ENCODE data around the gene VAX1. TPM values are rescaled to one million over a fixed set of nuclear protein-coding genes. Genes with fewer than 3 reads are reported as not detected.
"Not testable (repeated sequence)": the region's sequence is repeated elsewhere in the genome, so short reads cannot be mapped to it uniquely, and the experiment has no call there.

VAX1 gene, protein sequence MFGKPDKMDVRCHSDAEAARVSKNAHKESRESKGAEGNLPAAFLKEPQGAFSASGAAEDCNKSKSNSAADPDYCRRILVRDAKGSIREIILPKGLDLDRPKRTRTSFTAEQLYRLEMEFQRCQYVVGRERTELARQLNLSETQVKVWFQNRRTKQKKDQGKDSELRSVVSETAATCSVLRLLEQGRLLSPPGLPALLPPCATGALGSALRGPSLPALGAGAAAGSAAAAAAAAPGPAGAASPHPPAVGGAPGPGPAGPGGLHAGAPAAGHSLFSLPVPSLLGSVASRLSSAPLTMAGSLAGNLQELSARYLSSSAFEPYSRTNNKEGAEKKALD
- not detected in 2 replicates for total RNA-seq

DNA sequence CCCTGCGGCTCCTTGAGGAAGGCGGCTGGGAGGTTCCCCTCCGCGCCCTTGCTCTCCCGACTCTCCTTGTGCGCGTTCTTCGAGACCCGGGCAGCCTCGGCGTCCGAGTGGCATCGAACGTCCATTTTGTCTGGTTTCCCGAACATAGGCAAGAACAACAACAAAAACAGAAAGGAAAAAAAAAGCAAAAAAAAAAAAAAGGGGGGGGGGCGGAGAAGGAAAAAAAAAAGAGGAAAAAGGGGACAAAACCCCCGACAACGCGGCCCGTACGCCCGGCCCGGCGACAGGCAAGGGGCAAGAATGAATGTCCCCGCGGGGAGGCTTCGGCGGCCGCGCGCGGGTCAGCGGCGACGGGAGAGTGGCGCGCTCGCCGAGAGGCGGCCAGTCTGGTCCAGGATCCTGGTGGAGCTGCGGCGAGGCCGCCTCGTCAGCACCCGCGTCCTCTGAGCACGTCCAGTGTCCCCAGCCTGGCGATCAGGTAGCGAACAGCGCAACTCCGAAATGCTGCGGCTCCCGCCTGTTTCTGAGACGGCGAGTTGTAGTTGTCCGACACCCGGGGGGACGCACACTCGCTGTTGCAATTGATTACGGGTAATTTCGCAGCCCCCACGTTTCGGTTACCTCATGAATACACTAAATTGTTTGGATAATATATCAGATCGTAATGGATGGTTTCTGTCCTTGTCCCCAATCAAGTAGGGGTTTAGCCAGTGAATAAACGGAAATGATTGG is at the start of gene VAX1:
Gene VAX1 (minus strand): TSS at position 360 of the 732 bp plus-strand sequence. CDS start 214 bp downstream, at position 146.
- DNase-seq = peak; percentile 10

DNA sequence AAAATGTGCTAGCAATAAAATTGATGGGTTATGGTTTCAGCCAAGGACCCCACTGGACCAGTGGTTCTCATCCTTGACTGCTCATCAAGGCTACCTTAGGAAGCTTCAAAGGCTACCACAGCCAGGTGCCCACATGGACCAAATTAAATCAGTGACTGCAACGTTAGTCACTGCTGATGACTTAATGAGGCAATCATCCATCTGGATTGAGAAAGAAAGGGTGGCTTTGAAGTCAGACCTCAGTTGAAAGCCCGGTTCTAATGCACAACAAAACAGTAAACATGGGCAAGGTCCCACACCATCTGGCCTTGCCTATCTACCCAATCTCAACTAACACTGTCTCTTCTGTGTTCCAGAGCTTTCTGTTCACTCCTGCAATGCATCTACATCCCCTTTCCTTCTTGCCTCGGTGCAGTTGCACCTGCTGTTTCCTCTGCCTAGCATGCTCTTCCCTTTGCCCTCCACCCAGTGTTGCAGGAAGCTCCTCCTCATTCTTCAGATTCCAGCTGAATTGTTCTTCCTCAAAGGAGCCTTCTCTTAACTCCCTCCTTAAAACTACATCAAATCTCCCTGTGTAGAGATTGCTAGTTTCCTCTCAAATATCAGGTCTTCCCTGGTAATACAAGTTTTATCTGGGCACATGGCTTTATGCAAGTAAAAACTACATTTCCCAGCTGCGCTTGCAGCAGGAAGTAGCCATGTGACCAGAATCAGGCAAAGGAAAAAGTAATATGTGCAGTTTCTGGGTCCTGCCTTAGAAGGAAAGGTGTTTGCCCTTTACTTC is 49.0 kb upstream of the VAX1 start:
- peak; percentile 17 for DNase-seq

GRCh38 chr10:117185817-117186216 is 47.7 kb upstream of the VAX1 start:
- not testable (repeated sequence) for DNase-seq

- DNase-seq = no peak
Measured at GRCh38 chr10:117184821-117185220, 46.8 kb upstream of the VAX1 start.

DNA sequence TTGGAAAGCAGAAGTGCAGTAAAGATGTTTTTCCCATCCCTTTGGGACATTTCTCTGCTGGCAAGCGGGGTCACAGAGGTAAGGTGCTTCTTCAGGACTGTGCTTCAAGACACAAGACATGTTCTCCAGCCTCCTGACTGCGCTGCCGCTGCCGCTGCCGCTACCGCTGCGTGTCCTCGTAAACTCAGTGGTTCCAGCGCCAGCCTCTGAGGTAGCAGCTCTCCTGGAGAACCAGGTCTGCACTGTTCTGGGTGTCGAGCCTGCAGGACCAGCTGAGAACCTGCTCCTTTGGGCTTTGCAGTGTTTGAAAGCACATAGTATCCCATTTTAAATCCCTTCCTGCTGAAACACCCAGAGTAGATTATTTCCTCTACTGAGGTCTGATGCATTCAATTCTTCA is 46.2 kb upstream of the VAX1 start:
- DNase-seq = no peak

- DNase-seq = no peak
Measured at GRCh38 chr10:117178190-117178589, 40.1 kb upstream of the VAX1 start.

DNA sequence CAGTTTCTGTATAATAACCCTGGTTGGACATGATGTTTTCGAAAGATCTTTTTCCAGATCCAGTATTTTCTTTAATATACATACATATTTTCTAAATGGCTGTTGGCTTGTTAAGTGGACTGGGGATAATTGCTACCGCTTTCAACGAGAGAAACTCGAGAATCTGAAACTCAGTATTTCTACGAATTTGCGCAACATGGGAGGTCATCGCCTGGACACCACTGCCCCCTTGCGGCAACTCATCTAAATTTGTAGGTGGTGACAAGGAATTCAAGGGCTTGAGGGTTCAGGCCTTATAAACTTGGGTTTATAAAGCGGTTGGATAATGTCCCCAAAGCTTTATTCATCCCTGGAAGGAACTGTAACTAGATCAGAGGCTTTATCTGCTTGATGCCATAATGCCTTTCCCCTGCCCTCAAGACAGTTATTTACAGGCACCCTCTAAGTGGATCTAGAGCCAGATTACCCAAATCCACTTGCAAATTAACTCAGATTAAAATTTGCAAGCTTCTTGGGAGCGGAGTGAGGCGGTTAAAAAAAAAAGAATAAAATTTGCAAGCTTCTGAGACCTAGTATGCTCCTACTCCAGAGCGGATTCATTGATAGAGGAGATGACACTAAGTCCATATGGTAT is 37.9 kb upstream of the VAX1 start:
- peak; percentile 89 for DNase-seq

DNA sequence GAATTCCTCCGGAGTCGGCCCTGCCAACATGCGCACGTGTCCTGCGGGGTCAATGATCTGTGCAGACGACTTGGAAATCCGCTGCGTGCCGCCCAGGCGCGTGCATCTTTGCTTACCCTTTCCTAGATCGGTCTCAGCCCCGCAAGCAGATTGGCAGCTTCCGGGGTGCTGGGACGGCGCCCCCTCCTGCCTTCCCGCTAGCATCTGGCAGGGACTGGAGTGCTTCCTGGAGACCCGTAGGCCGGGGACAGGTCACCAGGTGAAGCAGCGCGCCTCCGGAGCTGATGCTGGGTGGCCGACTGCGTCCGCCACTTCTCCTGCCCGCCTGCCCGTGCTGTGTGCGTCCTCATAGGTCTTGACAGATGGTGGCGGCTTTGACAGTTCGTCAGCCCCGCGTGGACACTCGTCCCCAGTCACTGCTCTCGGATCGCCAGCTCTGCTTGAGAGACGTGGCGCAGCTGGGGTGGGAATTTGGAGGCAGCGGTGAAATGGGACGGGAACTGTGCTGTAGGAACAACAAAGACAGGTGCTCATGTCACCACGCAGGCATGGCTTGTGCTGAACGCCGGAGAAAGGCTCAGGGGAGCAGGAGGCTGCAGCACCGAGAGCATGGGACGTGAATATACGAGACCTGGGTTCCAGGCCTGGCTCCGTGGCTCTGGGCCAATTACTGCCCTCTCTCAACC is 37.3 kb upstream of the VAX1 start:
- peak; percentile 11 for DNase-seq

DNA sequence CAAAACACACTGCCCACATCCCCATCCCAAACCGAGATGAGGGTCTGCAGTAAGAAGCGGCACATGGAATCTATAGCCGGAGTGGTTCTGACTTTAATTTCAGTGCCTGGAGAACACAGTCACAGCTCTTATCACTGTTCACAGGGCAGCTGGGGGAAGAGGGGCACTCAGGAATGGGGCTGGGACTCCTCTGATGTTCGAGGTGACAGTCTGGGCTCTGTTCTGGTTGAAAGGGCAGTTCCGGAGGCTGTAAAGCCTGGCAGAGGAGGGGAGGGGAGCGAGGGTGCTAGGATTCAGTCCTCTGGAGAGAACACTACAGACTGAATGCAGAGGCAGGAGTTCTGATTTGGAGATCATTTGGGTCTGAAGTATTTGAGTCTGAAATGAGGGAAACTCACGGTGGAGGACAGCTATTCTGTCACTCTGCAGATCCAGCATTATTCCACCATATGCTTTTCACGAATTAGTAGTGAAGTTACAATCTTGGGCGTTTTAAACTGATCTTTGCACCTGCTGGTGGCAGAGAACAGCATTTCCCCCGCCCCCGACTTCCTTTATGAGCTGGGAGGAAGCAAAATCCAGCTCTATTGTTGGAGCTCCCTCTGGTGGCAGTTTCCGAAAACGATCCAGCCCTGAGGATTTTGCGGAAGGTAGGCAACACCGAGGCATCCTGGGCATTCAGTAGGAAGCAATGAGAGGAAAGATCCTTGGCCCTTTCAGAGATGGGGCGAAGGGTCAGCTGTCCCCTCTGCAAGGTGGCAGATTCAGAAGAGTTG is 36.6 kb upstream of the VAX1 start:
- peak; percentile 87 for DNase-seq

- no peak for DNase-seq
Measured at GRCh38 chr10:117170244-117170643, 32.2 kb upstream of the VAX1 start.

DNA sequence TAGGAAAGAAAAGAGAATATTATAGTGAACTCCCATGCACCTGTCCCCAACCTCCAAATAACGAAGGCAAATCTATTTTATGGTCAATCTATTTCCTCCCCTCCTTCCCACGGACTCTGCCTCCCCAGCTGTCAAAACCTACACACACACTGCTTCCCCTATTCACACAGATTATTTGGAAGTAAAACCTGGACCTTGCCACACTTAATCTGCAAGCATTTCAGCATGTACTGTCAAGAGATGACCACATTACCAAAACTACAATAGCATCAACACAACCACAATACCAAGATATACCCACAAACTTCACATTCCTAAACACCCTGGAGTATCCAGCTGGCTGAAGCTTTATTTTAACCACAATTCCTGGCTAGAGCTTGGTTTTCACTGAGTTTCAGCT is 31.4 kb upstream of the VAX1 start:
- DNase-seq = no peak

- DNase-seq = no peak
Measured at GRCh38 chr10:117168729-117169128, 30.7 kb upstream of the VAX1 start.

DNA sequence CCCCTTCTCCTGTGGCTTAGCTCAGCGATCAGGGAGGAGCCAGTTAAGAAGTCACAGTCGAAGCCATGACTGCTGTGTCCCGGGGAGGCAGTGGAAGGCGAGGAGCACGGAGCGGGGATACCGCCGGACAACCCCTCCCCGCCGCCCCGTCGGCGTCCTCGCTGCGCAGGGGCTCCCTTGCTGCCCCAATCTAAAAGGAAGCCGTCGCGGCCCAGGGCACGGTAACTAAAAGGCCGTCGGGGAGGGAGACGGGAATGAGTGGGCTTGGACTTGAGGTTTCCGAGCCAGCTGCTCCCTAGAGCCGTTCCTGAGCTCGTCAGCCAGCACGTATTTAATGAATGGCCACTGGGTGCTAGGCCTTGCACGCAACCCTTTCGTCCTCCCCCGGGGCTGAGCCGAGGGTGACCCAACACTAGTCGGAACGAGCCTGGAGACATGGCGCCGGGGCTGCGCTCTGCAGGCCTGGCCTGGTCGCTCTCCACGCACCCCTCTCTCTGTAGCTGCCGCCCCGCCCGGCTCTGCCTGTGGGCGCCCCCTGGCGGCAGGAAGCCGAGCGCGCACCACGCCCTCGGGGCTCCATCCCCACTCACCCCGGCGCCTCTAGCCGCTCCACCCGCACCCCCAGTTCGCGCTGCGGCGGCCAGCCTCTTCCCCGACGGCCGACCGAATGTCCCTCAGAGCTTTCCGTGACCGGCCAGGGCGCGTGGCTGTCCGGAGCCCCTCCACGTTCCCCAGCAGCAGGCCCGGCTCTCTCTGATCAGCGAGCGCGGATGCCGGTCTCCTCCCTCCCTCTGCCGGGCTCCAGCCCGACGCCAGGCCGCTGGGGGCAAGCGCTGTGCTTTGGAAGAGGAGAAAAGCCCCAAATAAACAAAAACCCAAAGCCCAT is 30.0 kb upstream of the VAX1 start:
- peak; percentile 62 for DNase-seq

- DNase-seq = no peak
Measured at GRCh38 chr10:117167346-117167788, 29.3 kb upstream of the VAX1 start.

DNA sequence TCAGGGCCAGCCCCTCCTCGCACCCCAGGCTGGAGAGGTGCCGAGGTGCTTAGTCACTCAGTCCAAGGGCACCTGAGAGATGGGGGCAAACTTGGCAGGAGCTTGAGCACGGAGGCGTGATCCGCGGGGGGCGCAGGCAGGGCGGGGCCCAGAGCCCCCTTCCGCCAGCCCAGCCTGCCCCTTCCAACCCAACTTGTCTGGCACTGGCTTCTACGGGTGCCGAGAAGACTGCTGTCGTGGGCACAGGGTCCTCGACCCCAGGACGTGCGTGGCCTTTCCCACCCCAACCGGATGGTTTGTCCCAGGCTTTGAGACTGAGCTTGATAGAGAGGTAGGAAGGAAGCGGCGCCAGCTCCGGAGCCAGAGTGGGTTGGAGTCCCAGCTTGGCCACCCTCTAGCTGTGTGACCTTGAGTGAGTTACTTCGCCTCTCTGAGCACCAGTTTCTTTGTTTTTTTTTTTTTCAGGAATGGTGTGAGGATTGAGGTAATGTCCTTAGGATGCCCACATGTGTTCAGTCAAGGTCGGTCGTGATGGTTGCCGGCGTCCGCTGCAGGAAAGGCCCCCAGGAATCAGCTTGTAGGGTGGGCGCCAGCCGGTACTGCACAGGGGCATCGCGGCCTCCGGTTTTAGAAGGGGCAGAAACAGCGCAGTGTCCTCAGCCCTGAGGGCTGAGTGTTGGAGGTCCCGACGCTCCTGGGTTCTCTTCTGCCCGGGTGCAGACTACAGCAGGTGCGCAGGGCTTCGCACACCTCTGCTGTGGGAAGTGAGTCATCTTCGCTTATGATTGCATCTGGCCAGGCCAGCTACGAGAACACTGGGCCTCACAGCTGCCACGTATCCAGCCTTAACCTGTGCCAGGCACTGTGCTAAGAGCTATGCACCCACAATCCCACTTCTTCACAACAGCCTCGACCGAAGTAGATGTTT is 28.6 kb upstream of the VAX1 start:
- no peak for DNase-seq

- DNase-seq = peak; percentile 71
Measured at GRCh38 chr10:117165538-117166417, 27.7 kb upstream of the VAX1 start.

- DNase-seq = no peak
Measured at GRCh38 chr10:117164592-117165537, 26.8 kb upstream of the VAX1 start.

All from dermis blood vessel endothelial cell (primary cell).